ENCODE data around the gene EPN2.

DNA sequence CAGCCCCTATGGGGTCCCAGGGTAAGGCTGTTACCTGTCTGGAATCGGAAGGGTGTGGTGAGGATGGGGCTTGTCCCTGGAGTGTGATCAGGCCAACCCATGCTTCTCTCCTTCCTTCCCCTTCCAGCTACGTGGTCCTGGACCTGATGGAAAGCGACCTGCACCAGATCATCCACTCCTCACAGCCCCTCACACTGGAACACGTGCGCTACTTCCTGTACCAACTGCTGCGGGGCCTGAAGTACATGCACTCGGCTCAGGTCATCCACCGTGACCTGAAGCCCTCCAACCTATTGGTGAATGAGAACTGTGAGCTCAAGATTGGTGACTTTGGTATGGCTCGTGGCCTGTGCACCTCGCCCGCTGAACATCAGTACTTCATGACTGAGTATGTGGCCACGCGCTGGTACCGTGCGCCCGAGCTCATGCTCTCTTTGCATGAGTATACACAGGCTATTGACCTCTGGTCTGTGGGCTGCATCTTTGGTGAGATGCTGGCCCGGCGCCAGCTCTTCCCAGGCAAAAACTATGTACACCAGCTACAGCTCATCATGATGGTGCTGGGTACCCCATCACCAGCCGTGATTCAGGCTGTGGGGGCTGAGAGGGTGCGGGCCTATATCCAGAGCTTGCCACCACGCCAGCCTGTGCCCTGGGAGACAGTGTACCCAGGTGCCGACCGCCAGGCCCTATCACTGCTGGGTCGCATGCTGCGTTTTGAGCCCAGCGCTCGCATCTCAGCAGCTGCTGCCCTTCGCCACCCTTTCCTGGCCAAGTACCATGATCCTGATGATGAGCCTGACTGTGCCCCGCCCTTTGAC lies 143.5 kb downstream of the EPN2 start:
- TF ChIP-seq, protein P1, sequence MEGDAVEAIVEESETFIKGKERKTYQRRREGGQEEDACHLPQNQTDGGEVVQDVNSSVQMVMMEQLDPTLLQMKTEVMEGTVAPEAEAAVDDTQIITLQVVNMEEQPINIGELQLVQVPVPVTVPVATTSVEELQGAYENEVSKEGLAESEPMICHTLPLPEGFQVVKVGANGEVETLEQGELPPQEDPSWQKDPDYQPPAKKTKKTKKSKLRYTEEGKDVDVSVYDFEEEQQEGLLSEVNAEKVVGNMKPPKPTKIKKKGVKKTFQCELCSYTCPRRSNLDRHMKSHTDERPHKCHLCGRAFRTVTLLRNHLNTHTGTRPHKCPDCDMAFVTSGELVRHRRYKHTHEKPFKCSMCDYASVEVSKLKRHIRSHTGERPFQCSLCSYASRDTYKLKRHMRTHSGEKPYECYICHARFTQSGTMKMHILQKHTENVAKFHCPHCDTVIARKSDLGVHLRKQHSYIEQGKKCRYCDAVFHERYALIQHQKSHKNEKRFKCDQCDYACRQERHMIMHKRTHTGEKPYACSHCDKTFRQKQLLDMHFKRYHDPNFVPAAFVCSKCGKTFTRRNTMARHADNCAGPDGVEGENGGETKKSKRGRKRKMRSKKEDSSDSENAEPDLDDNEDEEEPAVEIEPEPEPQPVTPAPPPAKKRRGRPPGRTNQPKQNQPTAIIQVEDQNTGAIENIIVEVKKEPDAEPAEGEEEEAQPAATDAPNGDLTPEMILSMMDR (IDR thresholded peaks at IDR 0.05), result no peak
- TF ChIP-seq POLR2A (IDR thresholded peaks at IDR 0.05), result no peak

Data from testis (tissue), 2 donors.